COLO668 (cell line): ENCODE results near the gene TBC1D13.
"Not testable (repeated sequence)": the region's sequence is repeated elsewhere in the genome, so short reads cannot be mapped to it uniquely, and the experiment has no call there.

Source experiments
- DNase-seq: peaks from one replicate; lab custom pipeline; 2025; ENCODE audit not compliant: unreplicated experiment; lab: John Stamatoyannopoulos, UW

TBC1D13 gene

GRCh38 chr9:128782669-128783068 lies 4.4 kb upstream of the TBC1D13 start:
- DNase-seq = no peak

- no peak for DNase-seq
These were observed 1.6 kb upstream of the TBC1D13 start for GRCh38 chr9:128785427-128785826.

GRCh38 chr9:128787659-128788058 lies 606 bp downstream of the TBC1D13 start:
- DNase-seq = no peak

- no peak for DNase-seq
These were observed 1.4 kb downstream of the TBC1D13 start for GRCh38 chr9:128788445-128788844.

GRCh38 chr9:128790536-128790935 lies 3.5 kb downstream of the TBC1D13 start:
- no peak for DNase-seq

- DNase-seq = no peak
These were observed 5.1 kb downstream of the TBC1D13 start for GRCh38 chr9:128792134-128792533.

- DNase-seq = no peak
These were observed 6.1 kb downstream of the TBC1D13 start for GRCh38 chr9:128792978-128793686.

- not testable (repeated sequence) for DNase-seq
These were observed 7.9 kb downstream of the TBC1D13 start for GRCh38 chr9:128794961-128795360.

- DNase-seq = no peak
These were observed 11.8 kb downstream of the TBC1D13 start for GRCh38 chr9:128798896-128799295.

- DNase-seq = no peak
These were observed 13.0 kb downstream of the TBC1D13 start for GRCh38 chr9:128800061-128800460.

- no peak for DNase-seq
These were observed 15.4 kb downstream of the TBC1D13 start for GRCh38 chr9:128802482-128802881.

- DNase-seq = no peak
These were observed 18.6 kb downstream of the TBC1D13 start for GRCh38 chr9:128805661-128806060.

- DNase-seq = no peak
These were observed 20.8 kb downstream of the TBC1D13 start for GRCh38 chr9:128807827-128808226.

- no peak for DNase-seq
These were observed 21.5 kb downstream of the TBC1D13 start for GRCh38 chr9:128808543-128808942.

GRCh38 chr9:128809036-128809599 lies 22.1 kb downstream of the TBC1D13 start:
- DNase-seq = no peak

- no peak for DNase-seq
These were observed 22.8 kb downstream of the TBC1D13 start for GRCh38 chr9:128809831-128810230.

GRCh38 chr9:128810873-128811272 lies 23.8 kb downstream of the TBC1D13 start:
- no peak for DNase-seq

- peak; percentile 98 for DNase-seq
These were observed 31.2 kb downstream of the TBC1D13 start, which contains the start of gene ENDOG for GRCh38 chr9:128818099-128818838. TSS of gene ENDOG (plus strand) at chr9:128818500. CDS start at chr9:128818685, 185 bp downstream.

- DNase-seq = peak; percentile 75
These were observed 32.0 kb downstream of the TBC1D13 start for GRCh38 chr9:128818839-128819715.

- peak; percentile 9 for DNase-seq
These were observed 32.9 kb downstream of the TBC1D13 start for GRCh38 chr9:128819716-128820664.
